Activated T-cell treated with anti-CD3 and anti-CD28 coated beads, Interleukin-2, amount 50 U/mL, for 24 hours (primary cell): Measurements from ENCODE around the gene LDHB.
"Not testable (repeated sequence)": the region's sequence is repeated elsewhere in the genome, so short reads cannot be mapped to it uniquely, and the experiment has no call there.

Source experiments
- DNase-seq: peaks from one replicate; pipeline ENCODE4 v3.0.0-alpha.2; 2020
- H3K27ac Mint-ChIP-seq: 2 replicates; pipeline ENCODE4 v1.8.0; 2020; ENCODE audit warnings: mild to moderate bottlenecking, mixed read lengths
- H3K27me3 Mint-ChIP-seq: 2 replicates; pipeline ENCODE4 v1.8.0; 2020; ENCODE audit warnings: mixed read lengths
- H3K36me3 Mint-ChIP-seq: 2 replicates; pipeline ENCODE4 v1.8.0; 2020; ENCODE audit warnings: low read depth, mixed read lengths
- H3K4me1 Mint-ChIP-seq: 2 replicates; pipeline ENCODE4 v1.8.0; 2020; ENCODE audit warnings: low read depth, mixed read lengths
- H3K4me3 Mint-ChIP-seq: 2 replicates; pipeline ENCODE4 v1.8.0; 2020; ENCODE audit warnings: mild to moderate bottlenecking, moderate library complexity, mixed read lengths
- H3K9me3 Mint-ChIP-seq: 2 replicates; pipeline ENCODE4 v1.8.0; 2020; ENCODE audit warnings: mixed read lengths

Gene LDHB

DNA sequence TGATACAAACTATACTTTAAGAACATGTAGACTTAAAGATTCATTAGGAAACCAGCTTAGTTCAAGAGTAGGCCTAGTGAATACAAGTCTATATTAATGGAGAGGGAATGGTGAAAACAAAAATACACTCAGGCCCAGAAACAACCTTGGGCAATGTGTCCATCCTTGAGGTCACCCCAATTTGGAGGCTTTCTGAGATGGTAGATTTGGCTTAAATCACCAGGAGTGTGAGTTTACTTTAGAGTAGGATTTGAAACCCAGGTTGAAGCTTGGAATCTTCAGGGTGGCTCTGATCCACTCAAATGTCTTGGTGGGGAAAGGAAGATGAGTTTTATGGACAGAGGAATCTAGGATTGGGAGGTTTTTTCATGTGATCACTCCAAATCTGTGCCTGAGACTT is 10.5 kb downstream of the LDHB start:
- H3K27me3 Mint-ChIP-seq = no peaks in the 10 kb centered on the region
- H3K36me3 Mint-ChIP-seq = peaks cover 100% of the 10 kb centered on the region
- peaks cover 91% of the 10 kb centered on the region for H3K4me1 Mint-ChIP-seq
- peak overlapping the region; percentile 82 for H3K27ac Mint-ChIP-seq
- no peak overlapping the region for H3K4me3 Mint-ChIP-seq
- H3K9me3 Mint-ChIP-seq = no peaks in the 10 kb centered on the region
- DNase-seq = no peak

- Mint-ChIP-seq H3K36me3 (peaks cover 97% of the 10 kb centered on the region), H3K4me1 (peaks cover 87% of the 10 kb centered on the region), H3K27ac (peak overlapping the region; percentile 78)
- not testable (repeated sequence) for H3K9me3 Mint-ChIP-seq, DNase-seq, H3K4me3 Mint-ChIP-seq, H3K27me3 Mint-ChIP-seq
Measured at GRCh38 chr12:21645041-21645500, 12.6 kb downstream of the LDHB start.

DNA sequence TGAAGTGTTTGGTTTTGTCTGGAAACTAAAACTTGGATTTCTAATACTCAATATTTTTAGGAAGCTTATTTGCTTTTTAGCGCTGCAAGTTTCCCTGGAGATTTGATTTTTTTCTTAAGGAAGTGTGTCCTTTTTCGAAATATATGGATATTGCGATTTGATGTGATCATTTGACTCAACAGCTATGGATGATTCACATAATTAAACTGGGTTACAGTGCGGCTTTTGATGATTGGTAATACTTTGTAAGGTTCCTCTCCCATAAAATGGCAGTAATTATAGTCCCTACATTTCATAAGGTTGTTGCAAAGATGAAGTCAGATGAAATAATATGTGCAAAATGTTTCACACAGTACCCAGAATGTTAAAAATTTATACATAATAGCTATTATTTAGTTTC is 13.1 kb downstream of the LDHB start:
- Mint-ChIP-seq H3K27me3 (no peaks in the 10 kb centered on the region), H3K4me3 (no peak overlapping the region), H3K4me1 (peaks cover 86% of the 10 kb centered on the region), H3K36me3 (peaks cover 95% of the 10 kb centered on the region), H3K9me3 (no peaks in the 10 kb centered on the region), H3K27ac (peak overlapping the region; percentile 78)
- no peak for DNase-seq

DNA sequence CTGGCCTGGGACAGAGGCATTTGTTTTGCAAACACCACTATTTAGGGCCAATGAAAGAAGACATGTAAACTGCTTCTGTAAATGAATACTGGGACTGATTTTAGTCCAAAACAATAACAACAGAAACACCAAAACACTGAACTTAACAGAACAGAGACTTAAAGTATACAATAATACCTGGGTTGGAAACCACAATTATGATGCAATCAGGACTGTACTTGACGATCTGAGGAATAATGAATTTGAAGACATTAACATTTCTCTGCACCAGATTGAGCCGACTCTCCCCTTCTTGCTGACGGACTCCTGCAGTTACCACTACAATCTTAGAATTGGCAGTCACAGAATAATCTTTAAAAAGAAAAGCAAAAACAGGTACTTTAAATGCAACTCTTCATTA is 13.9 kb downstream of the LDHB start:
- no peak overlapping the region for H3K4me3 Mint-ChIP-seq
- DNase-seq = no peak

DNA sequence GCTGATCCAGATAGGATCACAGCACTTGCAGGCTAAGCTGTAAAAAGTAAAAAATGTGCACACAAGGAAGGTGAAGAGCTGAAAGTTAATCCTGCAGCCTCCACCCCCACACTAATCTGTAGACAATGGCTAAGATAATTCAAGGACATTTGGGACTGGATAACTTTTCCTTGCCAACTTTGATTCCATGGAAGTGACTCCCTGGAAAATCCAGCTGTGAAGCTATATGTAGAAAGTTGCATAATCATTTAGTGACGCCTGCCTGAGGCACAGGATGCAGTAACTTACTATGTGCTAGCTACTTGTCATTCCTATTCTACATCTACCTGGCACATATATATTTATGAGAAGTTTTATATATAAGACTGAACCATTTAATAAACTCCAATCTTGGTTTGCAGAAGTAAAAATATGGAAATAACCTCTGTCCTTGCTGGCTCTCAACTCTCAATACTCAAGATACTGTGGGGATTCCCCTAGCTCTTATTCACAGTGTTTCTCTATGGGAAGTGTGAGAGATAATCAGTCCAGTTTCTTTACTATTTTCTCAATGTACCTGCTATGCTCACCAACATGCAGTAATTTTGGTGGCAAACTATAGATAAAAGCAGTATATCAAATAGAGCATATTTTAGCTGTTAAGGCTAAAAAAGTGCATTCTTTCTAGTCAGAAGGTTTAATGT is 14.8 kb downstream of the LDHB start:
- Mint-ChIP-seq H3K27ac (peak overlapping the region; percentile 86), H3K36me3 (peaks cover 95% of the 10 kb centered on the region), H3K4me1 (peaks cover 84% of the 10 kb centered on the region), H3K9me3 (no peaks in the 10 kb centered on the region), H3K4me3 (no peak overlapping the region), H3K27me3 (no peaks in the 10 kb centered on the region)
- no peak for DNase-seq

More for the DNA sequence above, 13.9 kb downstream of the LDHB start:
- peaks cover 95% of the 10 kb centered on the region for H3K36me3 Mint-ChIP-seq
- H3K9me3 Mint-ChIP-seq = no peaks in the 10 kb centered on the region
- H3K4me1 Mint-ChIP-seq = peaks cover 86% of the 10 kb centered on the region
- H3K27me3 Mint-ChIP-seq = no peaks in the 10 kb centered on the region
- H3K27ac Mint-ChIP-seq = peak overlapping the region; percentile 86

DNA sequence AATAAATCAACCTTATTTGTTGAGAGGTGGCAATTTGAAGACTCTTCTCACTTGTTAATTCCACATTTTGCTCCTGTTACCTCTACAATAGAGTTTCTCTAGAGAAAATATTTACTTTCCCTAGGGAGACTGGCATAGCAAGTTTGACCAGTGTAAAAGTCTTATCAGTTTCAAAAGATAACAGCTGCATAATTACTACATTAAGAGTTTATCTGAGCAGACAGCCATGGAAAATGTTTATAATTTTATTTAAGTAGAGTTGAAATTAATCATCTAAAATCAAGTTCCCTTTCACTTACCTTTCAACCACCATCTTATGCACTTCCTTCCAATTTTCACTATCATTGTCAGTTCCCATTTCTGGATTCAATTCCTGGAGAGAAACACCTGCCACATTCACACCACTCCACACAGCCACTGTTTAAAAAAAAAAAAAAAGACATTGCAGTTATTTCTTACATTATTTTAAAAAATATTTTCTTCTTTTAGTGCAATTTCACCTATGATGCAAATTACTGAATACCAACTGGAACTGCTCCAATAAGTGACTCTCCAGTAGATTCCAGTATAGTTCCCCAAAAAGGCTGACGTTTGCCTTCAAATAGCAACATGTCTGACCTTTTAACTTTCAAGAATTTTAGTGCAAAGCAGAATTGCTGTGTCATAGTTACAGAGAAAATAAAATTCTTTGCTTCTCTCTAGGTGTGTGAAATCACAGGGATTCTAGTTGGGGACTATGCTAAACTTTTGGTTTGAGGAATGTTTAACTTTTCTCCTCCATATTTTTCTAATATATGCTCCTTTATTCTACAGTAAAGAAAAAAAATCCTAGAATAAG is 19.4 kb downstream of the LDHB start:
- no peak overlapping the region for H3K4me3 Mint-ChIP-seq
- no peaks in the 10 kb centered on the region for H3K9me3 Mint-ChIP-seq
- peak overlapping the region; percentile 62 for H3K27ac Mint-ChIP-seq
- H3K4me1 Mint-ChIP-seq = peaks cover 55% of the 10 kb centered on the region
- H3K27me3 Mint-ChIP-seq = no peaks in the 10 kb centered on the region
- H3K36me3 Mint-ChIP-seq = peaks cover 92% of the 10 kb centered on the region
- DNase-seq = no peak

- peak overlapping the region; percentile 44 for H3K27ac Mint-ChIP-seq
- H3K4me1 Mint-ChIP-seq = peaks cover 22% of the 10 kb centered on the region
- no peak overlapping the region for H3K4me3 Mint-ChIP-seq
- H3K9me3 Mint-ChIP-seq = no peaks in the 10 kb centered on the region
- H3K27me3 Mint-ChIP-seq = no peaks in the 10 kb centered on the region
- peaks cover 92% of the 10 kb centered on the region for H3K36me3 Mint-ChIP-seq
- DNase-seq = no peak
Measured at GRCh38 chr12:21634245-21634644, 23.4 kb downstream of the LDHB start.

DNA sequence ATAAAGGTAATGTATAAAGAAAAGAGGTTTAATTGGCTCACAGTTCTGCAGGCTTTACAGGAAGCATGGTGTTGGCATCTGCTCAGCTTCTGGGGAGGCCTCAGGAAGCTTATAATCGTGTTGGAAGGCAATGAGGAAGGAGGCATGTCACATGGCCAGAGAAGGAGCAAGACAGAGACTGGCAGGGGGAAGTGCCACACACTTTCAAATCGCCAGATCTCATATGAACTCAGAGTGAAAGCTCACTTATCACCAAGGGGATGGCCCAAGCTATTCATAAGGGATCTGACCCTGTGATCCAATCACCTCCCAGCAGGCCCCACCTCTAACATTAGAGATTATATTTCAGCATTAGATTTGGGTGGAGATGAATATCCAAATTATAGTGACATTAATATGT is 26.3 kb downstream of the LDHB start:
- H3K27ac Mint-ChIP-seq = peak overlapping the region; percentile 18
- peaks cover 91% of the 10 kb centered on the region for H3K36me3 Mint-ChIP-seq
- no peak overlapping the region for H3K4me3 Mint-ChIP-seq
- H3K27me3 Mint-ChIP-seq = no peaks in the 10 kb centered on the region
- no peaks in the 10 kb centered on the region for H3K9me3 Mint-ChIP-seq
- DNase-seq = no peak
- H3K4me1 Mint-ChIP-seq = peaks cover 5% of the 10 kb centered on the region

- Mint-ChIP-seq H3K4me3 (no peak overlapping the region), H3K9me3 (no peaks in the 10 kb centered on the region), H3K36me3 (peaks cover 78% of the 10 kb centered on the region), H3K4me1 (no peaks in the 10 kb centered on the region), H3K27ac (no peak overlapping the region), H3K27me3 (no peaks in the 10 kb centered on the region)
- DNase-seq = no peak
Measured at GRCh38 chr12:21627924-21628323, 29.7 kb downstream of the LDHB start.

DNA sequence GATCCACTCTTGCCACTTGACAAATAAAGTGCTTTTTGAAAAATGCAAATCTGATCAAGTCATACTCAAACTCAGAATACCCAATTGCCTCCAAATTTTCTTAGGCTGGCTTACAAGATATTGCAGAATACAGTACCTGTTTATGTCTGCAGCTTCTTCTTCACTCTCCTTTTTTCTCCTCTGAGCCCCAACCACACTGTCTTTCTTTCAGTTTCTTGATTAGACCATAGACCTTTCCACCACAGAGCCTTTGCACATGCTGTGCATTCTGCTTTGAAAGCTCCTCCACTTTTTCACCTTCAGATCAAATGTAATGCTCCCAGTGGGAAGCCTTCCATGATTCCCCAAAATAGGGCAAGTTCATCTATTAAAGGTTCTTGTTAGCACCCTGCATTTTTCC is 39.1 kb downstream of the LDHB start:
- Mint-ChIP-seq H3K4me3 (no peak overlapping the region), H3K27me3 (no peaks in the 10 kb centered on the region), H3K36me3 (peaks cover 16% of the 10 kb centered on the region), H3K27ac (peak overlapping the region; percentile 37), H3K9me3 (no peaks in the 10 kb centered on the region), H3K4me1 (peaks cover 49% of the 10 kb centered on the region)
- DNase-seq = no peak

- peaks cover 14% of the 10 kb centered on the region for H3K36me3 Mint-ChIP-seq
- peaks cover 62% of the 10 kb centered on the region for H3K4me1 Mint-ChIP-seq
- no peak for DNase-seq
- H3K27ac Mint-ChIP-seq = peak overlapping the region; percentile 47
- no peak overlapping the region for H3K4me3 Mint-ChIP-seq
- H3K9me3 Mint-ChIP-seq = no peaks in the 10 kb centered on the region
- H3K27me3 Mint-ChIP-seq = no peaks in the 10 kb centered on the region
Measured at GRCh38 chr12:21617030-21617429, 40.6 kb downstream of the LDHB start.

GRCh38 chr12:21615431-21615830 is 42.2 kb downstream of the LDHB start:
- peak overlapping the region; percentile 36 for H3K4me3 Mint-ChIP-seq
- peaks cover 62% of the 10 kb centered on the region for H3K4me1 Mint-ChIP-seq
- H3K27me3 Mint-ChIP-seq = no peaks in the 10 kb centered on the region
- peak overlapping the region; percentile 89 for H3K27ac Mint-ChIP-seq
- peaks cover 12% of the 10 kb centered on the region for H3K36me3 Mint-ChIP-seq
- no peak for DNase-seq
- H3K9me3 Mint-ChIP-seq = no peaks in the 10 kb centered on the region

GRCh38 chr12:21614506-21614905 is 43.1 kb downstream of the LDHB start:
- Mint-ChIP-seq H3K9me3 (no peaks in the 10 kb centered on the region), H3K27me3 (no peaks in the 10 kb centered on the region), H3K4me1 (peaks cover 58% of the 10 kb centered on the region), H3K27ac (peak overlapping the region; percentile 89), H3K4me3 (peak overlapping the region; percentile 35), H3K36me3 (peaks cover 9% of the 10 kb centered on the region)
- no peak for DNase-seq

- Mint-ChIP-seq H3K9me3 (no peaks in the 10 kb centered on the region), H3K4me3 (no peak overlapping the region), H3K4me1 (peaks cover 57% of the 10 kb centered on the region), H3K36me3 (peaks cover 8% of the 10 kb centered on the region), H3K27ac (no peak overlapping the region), H3K27me3 (no peaks in the 10 kb centered on the region)
- no peak for DNase-seq
Measured at GRCh38 chr12:21613931-21614330, 43.7 kb downstream of the LDHB start.

DNA sequence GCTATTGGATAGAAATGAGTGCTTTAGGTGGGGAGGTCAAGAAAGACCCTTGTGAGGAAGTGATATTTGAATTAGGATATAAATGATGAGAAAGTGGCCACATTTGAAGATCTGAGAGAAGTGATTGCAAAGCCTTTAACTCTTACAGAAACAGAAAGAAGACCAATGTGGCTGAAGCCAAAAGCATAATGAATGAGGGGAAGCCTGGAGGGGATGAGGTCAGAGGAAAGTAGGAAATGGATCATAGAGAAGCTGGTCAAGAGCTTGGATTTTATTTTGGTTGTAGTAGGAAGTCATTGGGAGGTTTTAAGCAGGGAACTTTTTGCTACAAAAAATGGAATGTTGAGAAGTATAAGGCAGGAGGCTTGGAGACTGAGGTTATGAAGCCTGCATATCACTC is 49.4 kb downstream of the LDHB start:
- Mint-ChIP-seq H3K27me3 (no peaks in the 10 kb centered on the region), H3K27ac (no peak overlapping the region), H3K36me3 (no peaks in the 10 kb centered on the region), H3K4me3 (no peak overlapping the region), H3K4me1 (peaks cover 10% of the 10 kb centered on the region), H3K9me3 (no peaks in the 10 kb centered on the region)
- DNase-seq = no peak
